Gastrocnemius medialis (tissue), 4 donors: ENCODE data around the gene ADPRS. TPM values are rescaled to one million over a fixed set of nuclear protein-coding genes. Genes with fewer than 3 reads are reported as not detected.

Source experiments
- ATAC-seq, 2 donors: fragments of 150-250 bp; one replicate each; pipeline ENCODE4 v1.9.1; 2016
- DNase-seq, 2 donors: peaks; one replicate each; pipeline ENCODE4 v3.0.0-alpha.2; 2019
- H3K27ac ChIP-seq, 4 donors: fragments of 200-600 bp; sonication (generic); 1 replicate in 1 of 4; 2 replicates in 3 of 4; pipeline ENCODE4 v1.5.1; 2016 to 2018; ENCODE audit warnings: mild to moderate bottlenecking in 2 of 4, moderate library complexity in 1 of 4
- H3K27me3 ChIP-seq, 3 donors: fragments of 200-600 bp; sonication (generic) in 2 of 3; 1 replicate in 1 of 3; 2 replicates in 2 of 3; pipeline versions ENCODE4 v1.5.1 to v1.6.0; 2016 to 2019; ENCODE audit warnings: mild to moderate bottlenecking in 1 of 3, moderate library complexity in 1 of 3
- H3K36me3 ChIP-seq, 2 donors: fragments of 200-600 bp; sonication (generic) in 1 of 2; one replicate each; pipeline ENCODE4 v1.5.1; 2017 to 2018
- H3K4me1 ChIP-seq, 2 donors: fragments of 200-600 bp; sonication (generic) in 1 of 2; one replicate each; pipeline ENCODE4 v1.5.1; 2016 to 2017; ENCODE audit warnings: mild to moderate bottlenecking in 2 of 2
- H3K4me3 ChIP-seq, 4 donors: fragments of 200-600 bp; sonication (generic) in 3 of 4; 1 replicate in 1 of 4; 2 replicates in 3 of 4; pipeline ENCODE4 v1.5.1; 2016 to 2019; ENCODE audit warnings: mild to moderate bottlenecking in 2 of 4
- H3K9me3 ChIP-seq, 3 donors: fragments of 200-600 bp; sonication (generic) in 2 of 3; 1 replicate in 1 of 3; 2 replicates in 2 of 3; pipeline ENCODE4 v1.5.1; 2016 to 2019
- POLR2A ChIP-seq, 2 donors: fragments of 450-650 bp; IDR thresholded peaks; one replicate each; pipeline ENCODE4 v1.6.1; 2017; ENCODE audit warnings: antibody characterized with exemption in 2 of 2, mild to moderate bottlenecking in 2 of 2, moderate library complexity in 2 of 2
- in situ Hi-C, 4 donors: fragments of 200-750 bp; cut with MboI; loops; one replicate each; pipeline versions ENCODE4 v1.15.0 to v1.8.0; 2017; ENCODE audit warnings: low sequenced_read_pairs in 4 of 4
- intact Hi-C: fragments of 100-400 bp; cut with DNase I; formaldehyde crosslinking; loops from one replicate; pipeline ENCODE4 v1.15.1; 2023; ENCODE audit warnings: low total_unique reads
- total RNA-seq, 4 donors: library from RNA; depleted of rRNA; stranded (reverse); fragments of >200 nt; gene quantifications; one replicate each; pipeline versions ENCODE4 v1.1.0 to v1.2.3, GENCODE V29; 2016
- TF ChIP-seq, protein P1 (sequence below), 5 experiments: fragments of 450-650 bp in 3 of 5; fragments of 200-600 bp in 2 of 5; sonication (generic) in 2 of 5; IDR thresholded peaks in 4 of 5; conservative IDR thresholded peaks in 1 of 5; 1 replicate in 4 of 5; 2 replicates in 1 of 5; pipeline ENCODE4 v1.5.1; 2016 to 2019; ENCODE audit warnings: antibody characterized with exemption in 5 of 5, mild to moderate bottlenecking in 3 of 5, moderate library complexity in 3 of 5

ADPRS gene
- total RNA-seq, 4 donors from 2014 or later = 46.7 to 67.3 (median 54.0) TPM

- Histone ChIP-seq H3K4me1 (peaks cover 11 to 33% of the 10 kb centered on the region in 2 donors), H3K36me3 (peaks cover 0 to under 1% of the 10 kb centered on the region in 2 donors), H3K4me3 (no peak overlapping the region), H3K27ac (no peak overlapping the region), H3K9me3 (no peaks in the 10 kb centered on the region), H3K27me3 (peaks cover 11 to 44% (median 28%) of the 10 kb centered on the region in 3 donors)
- TF ChIP-seq, protein P1, sequence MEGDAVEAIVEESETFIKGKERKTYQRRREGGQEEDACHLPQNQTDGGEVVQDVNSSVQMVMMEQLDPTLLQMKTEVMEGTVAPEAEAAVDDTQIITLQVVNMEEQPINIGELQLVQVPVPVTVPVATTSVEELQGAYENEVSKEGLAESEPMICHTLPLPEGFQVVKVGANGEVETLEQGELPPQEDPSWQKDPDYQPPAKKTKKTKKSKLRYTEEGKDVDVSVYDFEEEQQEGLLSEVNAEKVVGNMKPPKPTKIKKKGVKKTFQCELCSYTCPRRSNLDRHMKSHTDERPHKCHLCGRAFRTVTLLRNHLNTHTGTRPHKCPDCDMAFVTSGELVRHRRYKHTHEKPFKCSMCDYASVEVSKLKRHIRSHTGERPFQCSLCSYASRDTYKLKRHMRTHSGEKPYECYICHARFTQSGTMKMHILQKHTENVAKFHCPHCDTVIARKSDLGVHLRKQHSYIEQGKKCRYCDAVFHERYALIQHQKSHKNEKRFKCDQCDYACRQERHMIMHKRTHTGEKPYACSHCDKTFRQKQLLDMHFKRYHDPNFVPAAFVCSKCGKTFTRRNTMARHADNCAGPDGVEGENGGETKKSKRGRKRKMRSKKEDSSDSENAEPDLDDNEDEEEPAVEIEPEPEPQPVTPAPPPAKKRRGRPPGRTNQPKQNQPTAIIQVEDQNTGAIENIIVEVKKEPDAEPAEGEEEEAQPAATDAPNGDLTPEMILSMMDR (IDR thresholded peaks at IDR 0.05 in 4 of 5, conservative IDR thresholded peaks at IDR 0.05 in 1 of 5) = no peak
- TF ChIP-seq POLR2A (IDR thresholded peaks at IDR 0.05) = no peak
- intact Hi-C loops (no loop called here), in situ Hi-C loops (no loop called here)
- no peak for ATAC-seq
- no peak for DNase-seq
Measured at GRCh38 chr1:36085686-36086526, 2.8 kb upstream of the ADPRS start.

- Histone ChIP-seq H3K4me3 (no peak overlapping the region), H3K9me3 (no peaks in the 10 kb centered on the region), H3K27ac (no peak overlapping the region), H3K27me3 (peaks cover 11 to 40% (median 28%) of the 10 kb centered on the region in 3 donors), H3K36me3 (peaks cover 0 to 9% of the 10 kb centered on the region in 2 donors), H3K4me1 (peaks cover 11 to 34% of the 10 kb centered on the region in 2 donors)
- DNase-seq (no peak), ATAC-seq (no peak)
- intact Hi-C loops = no loop called here
- in situ Hi-C loops = no loop called here
- TF ChIP-seq, protein P1 (IDR thresholded peaks at IDR 0.05 in 4 of 5, conservative IDR thresholded peaks at IDR 0.05 in 1 of 5) = no peak
- TF ChIP-seq POLR2A (IDR thresholded peaks at IDR 0.05) = no peak
Measured at GRCh38 chr1:36086529-36087232, 2.0 kb upstream of the ADPRS start.

DNA sequence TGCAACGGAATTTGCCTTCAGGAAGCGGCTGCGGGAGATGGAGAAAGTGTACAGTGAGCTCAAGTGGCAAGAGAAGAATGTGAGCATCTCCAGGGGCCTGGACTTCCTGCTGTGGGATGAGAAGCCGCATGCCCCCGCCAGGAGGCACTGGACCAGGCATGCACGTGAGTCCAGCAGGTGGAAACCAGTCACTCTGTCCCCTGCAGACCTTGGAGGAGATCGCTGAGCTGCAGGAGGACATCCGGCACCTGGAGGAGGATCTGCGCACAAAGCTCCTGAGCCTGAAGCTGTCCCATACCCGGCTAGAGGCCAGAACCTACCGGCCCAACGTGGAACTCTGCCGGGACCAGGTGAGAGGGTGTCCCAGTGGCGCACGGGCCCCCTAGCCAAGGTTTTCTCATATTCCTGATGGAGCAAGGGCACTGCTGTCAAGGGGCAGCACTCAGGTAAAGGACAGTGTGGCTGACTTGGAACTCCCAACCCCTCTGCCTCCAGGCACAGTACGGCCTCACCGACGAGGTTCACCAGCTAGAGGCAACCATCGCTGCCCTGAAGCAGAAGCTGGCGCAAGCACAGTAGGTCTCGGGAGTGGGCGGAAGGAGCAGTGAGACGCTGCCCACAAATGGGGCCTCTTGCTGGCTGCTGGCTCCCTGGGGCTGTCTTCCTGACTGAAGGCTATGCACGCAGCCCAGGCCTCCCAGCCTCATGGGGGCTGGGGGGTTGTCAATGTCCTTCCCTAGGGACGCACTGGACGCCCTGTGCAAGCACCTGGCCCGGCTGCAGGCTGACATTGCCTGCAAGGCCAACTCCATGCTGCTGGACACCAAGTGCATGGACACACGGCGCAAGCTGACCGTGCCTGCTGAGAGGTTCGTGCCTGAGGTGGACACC, 1.2 kb upstream of the ADPRS start:
- no peak for ATAC-seq
- TF ChIP-seq, protein P1 (IDR thresholded peaks at IDR 0.05 in 4 of 5, conservative IDR thresholded peaks at IDR 0.05 in 1 of 5) = no peak
- TF ChIP-seq POLR2A (IDR thresholded peaks at IDR 0.05) = no peak
- Histone ChIP-seq H3K9me3 (no peaks in the 10 kb centered on the region), H3K36me3 (peaks cover 0 to 16% of the 10 kb centered on the region in 2 donors), H3K27ac (no peak overlapping the region), H3K27me3 (peaks cover 11 to 38% (median 28%) of the 10 kb centered on the region in 3 donors), H3K4me1 (peaks cover 11 to 34% of the 10 kb centered on the region in 2 donors), H3K4me3 (no peak overlapping the region)
- intact Hi-C loops (loop anchor here (1.0 to 2.0 kb wide), 2 partner anchors 157 to 377 kb away; partner anchors contain the start of genes AGO3 and MRPS15), in situ Hi-C loops (no loop called here)
- DNase-seq = no peak

- no peak for DNase-seq
- in situ Hi-C loops (no loop called here), intact Hi-C loops (loop anchor here (1.0 to 2.0 kb wide), 2 partner anchors 157 to 376 kb away; partner anchors contain the start of genes AGO3 and MRPS15)
- no peak for TF ChIP-seq POLR2A (IDR thresholded peaks at IDR 0.05)
- TF ChIP-seq, protein P1 (IDR thresholded peaks at IDR 0.05 in 4 of 5, conservative IDR thresholded peaks at IDR 0.05 in 1 of 5) = no peak
- peak overlapping the region; percentile 78 to 96 (median 89) for H3K27ac ChIP-seq
- peaks cover 14 to 34% of the 10 kb centered on the region in 2 donors for H3K4me1 ChIP-seq
- no peaks in the 10 kb centered on the region for H3K9me3 ChIP-seq
- H3K36me3 ChIP-seq = peaks cover 0 to 24% of the 10 kb centered on the region in 2 donors
- H3K4me3 ChIP-seq = peak overlapping the region; percentile 75 to 98 (median 90)
- peaks cover 9 to 31% (median 28%) of the 10 kb centered on the region in 3 donors for H3K27me3 ChIP-seq
- peak in 1 of 2 donors; percentile 3 for ATAC-seq
Measured at GRCh38 chr1:36088265-36088576, 471 bp upstream of the ADPRS start.
